H9 (cell line): ENCODE measurements around the gene PPARD. TPM values are rescaled to one million over a fixed set of nuclear protein-coding genes. Genes with fewer than 3 reads are reported as not detected.

Source experiments
- DNase-seq: peaks from one replicate; pipeline ENCODE4 v3.0.0-alpha.2; 2017
- H2AFZ ChIP-seq: one replicate; pipeline ENCODE4 v1.6.1; 2013; ENCODE audit warnings: mild to moderate bottlenecking, low read length, control low read depth, moderate library complexity
- H2AK5ac ChIP-seq: 2 replicates; pipeline ENCODE4 v1.6.1; 2013; ENCODE audit warnings: low read length, control low read depth, mixed read lengths; ENCODE audit not compliant: insufficient read length
- H2BK120ac ChIP-seq: one replicate; pipeline ENCODE4 v1.6.1; 2013; ENCODE audit warnings: low read depth, mild to moderate bottlenecking, low read length, control low read depth, inconsistent platforms; ENCODE audit not compliant: poor library complexity, severe bottlenecking
- H2BK12ac ChIP-seq: 2 replicates; pipeline ENCODE4 v1.6.1; 2013; ENCODE audit warnings: low read length, control low read depth, mixed read lengths, low read depth; ENCODE audit not compliant: insufficient read length
- H2BK15ac ChIP-seq: 2 replicates; pipeline ENCODE4 v1.6.1; 2013; ENCODE audit warnings: low read depth, low read length, control low read depth
- H2BK20ac ChIP-seq: one replicate; pipeline ENCODE4 v1.6.1; 2013; ENCODE audit warnings: low read depth, mild to moderate bottlenecking, low read length, control low read depth, inconsistent platforms; ENCODE audit not compliant: poor library complexity, severe bottlenecking
- H2BK5ac ChIP-seq: 2 replicates; pipeline ENCODE4 v1.6.1; 2013; ENCODE audit warnings: low read length, control low read depth, mixed read lengths; ENCODE audit not compliant: insufficient read length
- H3K14ac ChIP-seq: 2 replicates; pipeline ENCODE4 v1.6.1; 2013; ENCODE audit warnings: low read length, control low read depth; ENCODE audit not compliant: insufficient read depth
- H3K18ac ChIP-seq: 2 replicates; pipeline ENCODE4 v1.6.1; 2013; ENCODE audit warnings: low read depth, mild to moderate bottlenecking, mixed read lengths, low read length, control low read depth; ENCODE audit not compliant: insufficient read length
- H3K23ac ChIP-seq: 2 replicates; pipeline ENCODE4 v1.6.1; 2013; ENCODE audit warnings: low read length, control low read depth, mixed read lengths, low read depth; ENCODE audit not compliant: insufficient read length
- H3K23me2 ChIP-seq: 2 replicates; pipeline ENCODE4 v1.6.1; 2013; ENCODE audit warnings: low read depth, mild to moderate bottlenecking, mixed read lengths, low read length, control low read depth; ENCODE audit not compliant: insufficient read length, poor library complexity, severe bottlenecking
- H3K27ac ChIP-seq: 2 replicates; pipeline ENCODE4 v1.5.1; 2013; ENCODE audit warnings: low read length, control low read depth, mixed read lengths, low read depth; ENCODE audit not compliant: insufficient read length
- H3K27me3 ChIP-seq: 2 replicates; pipeline ENCODE4 v1.6.1; 2013; ENCODE audit warnings: low read length, control low read depth, inconsistent platforms; ENCODE audit not compliant: insufficient read depth
- H3K4ac ChIP-seq: 2 replicates; pipeline ENCODE4 v1.6.1; 2013; ENCODE audit warnings: low read depth, mild to moderate bottlenecking, control low read depth, inconsistent platforms, low read length, moderate library complexity
- H3K4me1 ChIP-seq: 2 replicates; pipeline ENCODE4 v1.6.1; 2013; ENCODE audit warnings: low read length, control low read depth, inconsistent platforms; ENCODE audit not compliant: insufficient read depth
- H3K4me2 ChIP-seq: 2 replicates; pipeline ENCODE4 v1.6.1; 2013; ENCODE audit warnings: low read length, control low read depth, mixed read lengths; ENCODE audit not compliant: insufficient read length, insufficient read depth
- H3K56ac ChIP-seq: 2 replicates; pipeline ENCODE4 v1.6.1; 2013; ENCODE audit warnings: low read depth, mild to moderate bottlenecking, mixed read lengths, low read length, control low read depth; ENCODE audit not compliant: insufficient read length
- H3K79me1 ChIP-seq: 2 replicates; pipeline ENCODE4 v1.6.1; 2013; ENCODE audit warnings: low read depth, mild to moderate bottlenecking, moderate library complexity, low read length, control low read depth, inconsistent platforms; ENCODE audit not compliant: insufficient read depth, poor library complexity, severe bottlenecking
- H3K79me2 ChIP-seq: 2 replicates; pipeline ENCODE4 v1.6.1; 2013; ENCODE audit warnings: low read length, control low read depth, inconsistent platforms; ENCODE audit not compliant: insufficient read depth
- H3K9ac ChIP-seq: 2 replicates; pipeline ENCODE4 v1.6.1; 2013; ENCODE audit warnings: low read length, control low read depth, mixed read lengths; ENCODE audit not compliant: insufficient read length; ENCODE audit errors: extremely low read depth
- H3K9me3 ChIP-seq: one replicate; pipeline ENCODE4 v1.6.1; 2013; ENCODE audit warnings: low read depth, low read length, inconsistent platforms; ENCODE audit not compliant: control insufficient read depth
- H3T11ph ChIP-seq: one replicate; pipeline ENCODE4 v1.6.1; 2013; ENCODE audit warnings: mild to moderate bottlenecking, low read length, control low read depth, inconsistent platforms
- H4K20me1 ChIP-seq: one replicate; pipeline ENCODE4 v1.6.1; 2013; ENCODE audit not compliant: control insufficient read depth, insufficient read length, insufficient read depth
- H4K5ac ChIP-seq: 2 replicates; pipeline ENCODE4 v1.6.1; 2013; ENCODE audit warnings: low read depth, mild to moderate bottlenecking, mixed read lengths, low read length, control low read depth; ENCODE audit not compliant: insufficient read length
- H4K8ac ChIP-seq: replicated peaks from 2 replicates; pipeline ENCODE4 v1.6.1; 2013; ENCODE audit warnings: low read length, control low read depth, mixed read lengths, low read depth; ENCODE audit not compliant: insufficient read length
- H4K91ac ChIP-seq: 2 replicates; pipeline ENCODE4 v1.6.1; 2013; ENCODE audit warnings: low read depth, mild to moderate bottlenecking, moderate library complexity, mixed read lengths, low read length, control low read depth; ENCODE audit not compliant: insufficient read length
- H3K27ac Mint-ChIP-seq, 3 experiments: 2 replicates in 2 of 3; 3 replicates in 1 of 3; pipeline ENCODE4 v1.8.0; 2020 to 2021; ENCODE audit warnings: mixed read lengths in 3 of 3, mild to moderate bottlenecking in 1 of 3, moderate library complexity in 1 of 3
- H3K27me3 Mint-ChIP-seq: 2 replicates; pipeline ENCODE4 v1.8.0; 2021; ENCODE audit warnings: low read depth, mild to moderate bottlenecking, moderate library complexity, mixed read lengths
- H3K36me3 Mint-ChIP-seq, 3 experiments: 2 replicates in 2 of 3; 3 replicates in 1 of 3; pipeline ENCODE4 v1.8.0; 2020 to 2021; ENCODE audit warnings: low read depth in 3 of 3, mixed read lengths in 3 of 3; ENCODE audit not compliant: insufficient read depth in 1 of 3
- H3K4me1 Mint-ChIP-seq, 2 experiments: 2 replicates each; pipeline ENCODE4 v1.8.0; 2020; ENCODE audit warnings: mixed read lengths in 2 of 2
- H3K4me3 Mint-ChIP-seq, 2 experiments: 2 replicates in 1 of 2; 3 replicates in 1 of 2; pipeline ENCODE4 v1.8.0; 2020 to 2021; ENCODE audit warnings: mild to moderate bottlenecking in 2 of 2, mixed read lengths in 2 of 2, moderate library complexity in 1 of 2
- H3K9me3 Mint-ChIP-seq, 2 experiments: 2 replicates in 1 of 2; 3 replicates in 1 of 2; pipeline ENCODE4 v1.8.0; 2020; ENCODE audit warnings: mild to moderate bottlenecking in 2 of 2, mixed read lengths in 2 of 2, moderate library complexity in 1 of 2
- CTCF ChIP-seq: fragments of 200-600 bp; sonication (generic); conservative IDR thresholded peaks from 3 replicates; pipeline ENCODE4 v1.8.0; 2021; ENCODE audit warnings: antibody characterized with exemption, mild to moderate bottlenecking
- WGBS: extraction: QIAGEN DNeasy Blood & Tissue Kit; methylation state at CpG from one replicate; pipeline ENCODE4 v1.1.7; 2013; ENCODE audit warnings: missing lambda C conversion rate, low lambda C conversion rate, mixed read lengths; ENCODE audit not compliant: insufficient read length; ENCODE audit errors: extremely low coverage; 5-methylcytosine and 5-hydroxymethylcytosine counted together
- total RNA-seq: library from RNA; stranded (reverse); gene quantifications from 2 replicates; pipeline ENCODE4 v1.2.1, GENCODE V29; 2021

Gene PPARD
- total RNA-seq, 1 experiment from 2014 or later, result 11.7 TPM

DNA sequence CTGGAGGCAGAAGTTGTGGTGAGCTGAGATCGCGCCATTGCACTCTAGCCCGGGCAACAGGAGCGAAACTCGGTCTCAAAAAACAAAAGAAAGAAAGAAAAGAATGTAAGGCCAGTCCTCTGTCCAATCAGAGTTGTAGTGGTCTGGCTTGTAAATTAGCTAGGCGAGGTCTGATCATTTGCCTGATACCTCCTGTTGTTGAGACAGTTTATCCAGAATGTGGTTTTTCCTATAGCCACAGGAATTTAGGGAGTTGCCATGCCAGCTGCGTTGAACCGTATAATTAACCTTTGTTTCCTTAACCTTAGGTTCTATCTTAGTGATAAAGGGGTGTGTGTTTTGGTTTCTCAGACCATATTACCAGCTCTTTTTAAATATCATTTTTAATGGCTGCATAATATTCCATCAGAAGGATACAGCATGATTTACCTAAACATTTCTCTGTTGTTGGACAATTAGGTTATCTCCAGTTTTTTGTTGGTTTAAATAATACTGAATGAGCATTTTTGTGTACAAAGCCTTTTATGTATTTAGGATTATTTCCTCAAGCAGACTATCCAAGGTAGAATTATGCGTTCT, 11.7 kb upstream of the PPARD start:
- no peak for TF ChIP-seq CTCF
- H3K18ac ChIP-seq, result no peak overlapping the region
- H3K56ac ChIP-seq, result no peak overlapping the region
- H3K4me1 Mint-ChIP-seq, result peaks cover 6% of the 10 kb centered on the region in 2 experiments
- H2BK12ac ChIP-seq, result no peak overlapping the region
- H3K4me1 ChIP-seq, result no peaks in the 10 kb centered on the region
- H3K4me2 ChIP-seq, result no peak overlapping the region
- H3K9me3 Mint-ChIP-seq, result peaks cover 5 to 10% of the 10 kb centered on the region in 2 experiments
- no peak overlapping the region for H3K27ac ChIP-seq
- no peak overlapping the region for H4K8ac ChIP-seq
- H3K4me3 Mint-ChIP-seq, result no peak overlapping the region
- no peak overlapping the region for H3T11ph ChIP-seq
- no peak overlapping the region for H2BK15ac ChIP-seq
- no peak overlapping the region for H3K14ac ChIP-seq
- H2BK20ac ChIP-seq, result no peak overlapping the region
- WGBS, result no CpG with 5 or more reads among the region's 9 CpGs
- no peak for DNase-seq
- H4K91ac ChIP-seq, result no peak overlapping the region
- no peak overlapping the region for H2AK5ac ChIP-seq
- peaks cover 0 to 3% (median 3%) of the 10 kb centered on the region in 3 experiments; a peak in 4 of 7 replicates for H3K36me3 Mint-ChIP-seq
- no peak overlapping the region for H2BK120ac ChIP-seq
- H3K23me2 ChIP-seq, result no peaks in the 10 kb centered on the region
- no peak overlapping the region for H2AFZ ChIP-seq
- no peaks in the 10 kb centered on the region for H3K79me1 ChIP-seq
- no peak overlapping the region for H3K27ac Mint-ChIP-seq
- H3K9me3 ChIP-seq, result no peaks in the 10 kb centered on the region
- no peak overlapping the region for H4K5ac ChIP-seq
- no peaks in the 10 kb centered on the region for H3K27me3 ChIP-seq
- H4K20me1 ChIP-seq, result no peaks in the 10 kb centered on the region
- H3K23ac ChIP-seq, result no peak overlapping the region
- no peak overlapping the region for H3K9ac ChIP-seq
- peaks cover 35% of the 10 kb centered on the region for H3K27me3 Mint-ChIP-seq
- no peak overlapping the region for H2BK5ac ChIP-seq
- no peak overlapping the region for H3K4ac ChIP-seq
- no peaks in the 10 kb centered on the region for H3K79me2 ChIP-seq
